Vagina (tissue), 2 donors: ENCODE data around the gene KIF22.

Experiments used
- CTCF ChIP-seq, 3 experiments: fragments of 450-650 bp in 2 of 3; fragments of 200-600 bp in 1 of 3; sonication (generic) in 1 of 3; IDR thresholded peaks; one replicate each; pipeline ENCODE4 v1.5.1; 2017 to 2019; ENCODE audit warnings: antibody characterized with exemption in 3 of 3, mild to moderate bottlenecking in 2 of 3, moderate library complexity in 2 of 3
- POLR2AphosphoS5 ChIP-seq, 2 donors: sonication (generic); formaldehyde crosslinking; IDR thresholded peaks; one replicate each; pipeline ENCODE4 v1.9.0; 2017; ENCODE audit warnings: antibody characterized with exemption in 2 of 2, mild to moderate bottlenecking in 2 of 2, low read depth in 1 of 2; ENCODE audit not compliant: insufficient read depth in 1 of 2

- TF ChIP-seq CTCF (IDR thresholded peaks at IDR 0.05) (no peak), POLR2AphosphoS5 (IDR thresholded peaks at IDR 0.05; ENCODE audit: insufficient read depth in 1 of 2, low read depth in 1 of 2) (no peak)
Observed at GRCh38 chr16:29757950-29758466, 32.5 kb upstream of the KIF22 start.
